IPS DF 6.9 (cell line): ENCODE measurements around the gene AGXT.

Experiments
- DNase-seq: peaks from one replicate; pipeline ENCODE4 v3.0.0-alpha.2; 2013; ENCODE audit warnings: low read depth, low spot score
- H3K27ac ChIP-seq: one replicate; pipeline ENCODE4 v1.5.1; 2013; ENCODE audit warnings: low read length, control low read depth
- H3K27me3 ChIP-seq: 2 replicates; pipeline ENCODE4 v1.6.1; 2013; ENCODE audit warnings: mild to moderate bottlenecking, low read length; ENCODE audit not compliant: control insufficient read depth, insufficient read depth
- H3K36me3 ChIP-seq: 2 replicates; pipeline ENCODE4 v1.6.1; 2013; ENCODE audit warnings: low read length; ENCODE audit not compliant: control insufficient read depth, insufficient read depth
- H3K4me1 ChIP-seq: 2 replicates; pipeline ENCODE4 v1.6.1; 2013; ENCODE audit warnings: low read length; ENCODE audit not compliant: control insufficient read depth, insufficient read depth
- H3K4me3 ChIP-seq: 2 replicates; pipeline ENCODE4 v1.5.1; 2013; ENCODE audit warnings: mild to moderate bottlenecking, low read length
- H3K9me3 ChIP-seq: 2 replicates; pipeline ENCODE4 v1.6.1; 2013; ENCODE audit warnings: low read length, inconsistent platforms; ENCODE audit not compliant: control insufficient read depth, insufficient read depth
- WGBS: extraction: QIAGEN DNeasy Blood & Tissue Kit; methylation state at CpG from one replicate; pipeline ENCODE4 v1.1.7; 2013; ENCODE audit warnings: mixed read lengths, missing lambda C conversion rate; ENCODE audit not compliant: insufficient read length, insufficient coverage; 5-methylcytosine and 5-hydroxymethylcytosine counted together

AGXT gene

DNA sequence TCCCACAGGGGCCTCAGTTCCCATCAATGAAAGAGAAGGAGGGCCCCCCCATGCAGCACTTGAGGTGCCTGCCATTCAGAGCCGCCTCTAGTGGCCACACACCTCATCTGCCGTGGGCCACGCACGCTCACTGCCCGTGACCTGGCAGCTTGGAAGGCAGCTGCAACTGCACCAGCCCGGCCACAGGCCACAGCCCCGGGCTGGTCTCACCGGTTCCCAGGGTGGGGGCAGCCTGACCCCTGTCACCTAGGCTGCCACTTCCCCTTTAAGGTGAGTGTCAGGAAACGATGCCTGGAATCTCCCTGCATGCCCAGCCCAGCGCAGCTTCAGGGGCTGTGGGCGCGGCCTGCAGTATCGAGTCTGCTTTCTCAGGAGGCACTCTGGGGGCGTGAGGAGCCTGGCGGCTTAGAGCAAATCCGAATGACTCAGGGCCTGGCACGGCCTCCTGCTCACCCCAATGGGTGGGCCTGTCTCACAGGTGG is 24.8 kb downstream of the AGXT start:
- no CpG with 5 or more reads among the region's 17 CpGs for WGBS
- H3K36me3 ChIP-seq, result no peaks in the 10 kb centered on the region; the same call in 1 of the 2 replicates
- H3K4me1 ChIP-seq, result no peaks in the 10 kb centered on the region
- H3K27me3 ChIP-seq, result no peaks in the 10 kb centered on the region
- H3K9me3 ChIP-seq, result no peaks in the 10 kb centered on the region
- H3K4me3 ChIP-seq, result no peak overlapping the region
- DNase-seq, result no peak
- no peak overlapping the region for H3K27ac ChIP-seq

DNA sequence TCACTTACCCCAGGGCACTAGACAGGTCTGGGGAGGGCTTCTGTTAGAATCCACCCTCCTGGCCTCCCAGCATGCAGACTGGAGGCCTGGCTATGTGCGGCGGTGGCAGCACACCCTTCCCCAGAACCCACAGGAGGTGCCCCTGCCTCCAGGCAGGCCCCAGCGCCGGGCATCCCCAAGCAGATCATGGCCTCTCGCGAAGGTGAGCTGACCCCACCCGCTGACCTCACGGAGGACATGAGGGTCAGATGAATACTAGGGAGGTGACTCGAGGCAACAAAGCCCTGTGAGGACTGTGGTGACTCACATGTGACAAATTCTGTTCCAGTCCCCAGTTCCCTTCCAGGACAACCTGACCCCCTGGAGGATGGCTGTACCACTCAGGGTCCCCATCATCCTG is 25.4 kb downstream of the AGXT start:
- no peak overlapping the region for H3K4me3 ChIP-seq
- H3K9me3 ChIP-seq, result no peaks in the 10 kb centered on the region
- DNase-seq, result no peak
- no peak overlapping the region for H3K27ac ChIP-seq
- no CpG with 5 or more reads among the region's 9 CpGs for WGBS
- H3K4me1 ChIP-seq, result no peaks in the 10 kb centered on the region
- H3K36me3 ChIP-seq, result no peaks in the 10 kb centered on the region; the same call in 1 of the 2 replicates
- no peaks in the 10 kb centered on the region for H3K27me3 ChIP-seq

DNA sequence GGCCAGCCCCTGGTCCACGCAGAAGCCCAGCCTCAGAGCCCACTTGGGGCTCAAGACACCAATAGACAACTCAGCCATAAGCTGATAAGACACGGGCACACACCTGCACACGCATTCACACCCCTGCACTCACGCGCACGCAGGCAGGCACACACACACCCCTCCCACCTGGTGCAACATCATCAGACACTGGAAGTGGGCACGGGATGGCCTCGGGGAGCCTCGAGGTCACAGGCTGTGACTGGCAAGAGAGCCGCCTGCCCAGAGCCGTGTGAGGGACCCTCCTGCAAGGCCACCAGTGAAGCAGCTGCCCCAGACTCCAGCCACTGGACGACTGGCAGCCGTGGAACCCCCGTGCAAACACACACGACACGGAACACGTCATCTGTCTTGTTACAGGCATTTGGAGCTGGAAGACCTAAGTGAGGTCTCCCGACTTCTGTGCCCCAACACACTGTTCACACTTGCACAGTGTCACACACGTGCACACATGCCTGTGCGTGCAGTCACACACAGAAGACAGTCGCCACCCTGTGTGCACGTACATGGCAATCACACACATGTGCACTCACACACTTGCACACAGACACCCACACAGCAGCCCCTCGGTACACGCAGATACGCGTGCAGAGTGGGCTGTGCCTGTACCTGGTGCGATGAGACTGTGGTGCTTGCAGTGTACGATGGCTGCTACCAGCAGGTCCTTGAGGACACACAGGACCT is 26.4 kb downstream of the AGXT start:
- Histone ChIP-seq H3K4me3 (no peak overlapping the region), H3K27ac (no peak overlapping the region), H3K36me3 (no peaks in the 10 kb centered on the region; the same call in 1 of the 2 replicates), H3K9me3 (no peaks in the 10 kb centered on the region), H3K27me3 (no peaks in the 10 kb centered on the region), H3K4me1 (no peaks in the 10 kb centered on the region)
- DNase-seq, result no peak
- WGBS, result no CpG with 5 or more reads among the region's 28 CpGs

DNA sequence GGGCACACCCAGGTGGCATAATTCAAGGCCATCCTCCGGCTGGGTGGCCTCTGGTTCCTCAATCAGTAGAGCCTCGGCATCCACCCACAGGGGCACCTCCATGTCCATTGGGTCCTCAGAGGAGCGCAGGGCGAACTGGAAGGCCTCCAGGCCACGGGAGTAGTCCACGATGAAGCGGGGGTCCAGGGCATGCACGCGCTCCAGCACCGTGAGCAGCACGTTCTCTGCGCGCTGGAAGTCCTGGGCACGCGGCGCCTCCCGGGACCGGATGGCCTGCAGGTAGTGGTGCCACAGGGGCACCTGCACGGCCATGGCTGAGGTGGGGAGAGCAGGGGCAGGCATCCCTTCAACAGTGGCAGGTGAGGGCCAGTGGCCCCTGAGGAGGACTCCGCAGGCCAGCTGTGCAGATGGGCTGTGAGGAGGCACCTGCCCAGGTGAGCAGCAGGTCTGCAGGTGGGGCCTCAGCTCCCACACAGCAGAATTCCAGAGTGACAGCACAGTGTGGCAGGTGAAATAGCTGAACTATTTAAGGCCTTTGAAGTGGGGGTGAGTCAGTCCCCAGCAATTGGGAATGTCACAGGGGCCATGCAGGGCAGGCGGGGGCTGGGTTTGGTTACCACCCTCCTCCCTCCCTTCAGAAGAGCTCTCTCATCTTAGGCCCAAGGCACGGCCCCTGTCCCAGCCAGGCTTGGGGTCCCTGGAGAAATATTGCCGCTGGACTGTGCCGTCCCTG is 27.2 kb downstream of the AGXT start, which contains the start of gene MAB21L4:
Gene MAB21L4 (minus strand): TSS at position 501 of the 733 bp plus-strand sequence. CDS start 159 bp downstream, at position 342.
- DNase-seq, result no peak
- Histone ChIP-seq H3K9me3 (no peaks in the 10 kb centered on the region), H3K27ac (no peak within 1 kb of the TSS), H3K4me1 (no peaks in the 10 kb centered on the region), H3K27me3 (no peaks in the 10 kb centered on the region), H3K36me3 (no peaks in the 10 kb centered on the region; the same call in 1 of the 2 replicates), H3K4me3 (no peak within 1 kb of the TSS)
- WGBS, result no CpG with 5 or more reads among the region's 24 CpGs

DNA sequence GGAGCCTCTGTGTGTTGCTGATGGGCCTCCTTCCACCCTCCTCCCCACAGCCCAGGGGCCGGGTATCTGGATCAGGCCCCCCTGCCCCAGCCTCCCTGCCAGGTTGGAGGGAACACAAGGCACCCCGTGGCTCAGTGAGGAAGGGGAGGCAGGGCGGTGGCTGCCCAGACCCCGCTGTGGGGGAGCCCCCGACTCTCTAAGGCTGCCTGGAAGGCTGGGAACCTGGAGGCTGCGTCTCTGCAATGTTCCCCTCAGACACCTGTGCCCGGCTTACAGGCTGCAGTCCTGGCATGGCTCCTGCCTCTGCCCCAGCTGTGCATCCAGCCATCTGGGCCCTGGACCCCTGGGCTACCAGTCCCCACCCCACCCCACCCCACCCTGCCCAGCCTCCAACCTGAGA is 27.8 kb downstream of the AGXT start:
- no peaks in the 10 kb centered on the region; the same call in 1 of the 2 replicates for H3K36me3 ChIP-seq
- H3K4me1 ChIP-seq, result no peaks in the 10 kb centered on the region
- no CpG with 5 or more reads among the region's 7 CpGs for WGBS
- no peaks in the 10 kb centered on the region for H3K9me3 ChIP-seq
- no peak for DNase-seq
- H3K4me3 ChIP-seq, result no peak overlapping the region
- no peaks in the 10 kb centered on the region for H3K27me3 ChIP-seq
- H3K27ac ChIP-seq, result no peak overlapping the region

DNA sequence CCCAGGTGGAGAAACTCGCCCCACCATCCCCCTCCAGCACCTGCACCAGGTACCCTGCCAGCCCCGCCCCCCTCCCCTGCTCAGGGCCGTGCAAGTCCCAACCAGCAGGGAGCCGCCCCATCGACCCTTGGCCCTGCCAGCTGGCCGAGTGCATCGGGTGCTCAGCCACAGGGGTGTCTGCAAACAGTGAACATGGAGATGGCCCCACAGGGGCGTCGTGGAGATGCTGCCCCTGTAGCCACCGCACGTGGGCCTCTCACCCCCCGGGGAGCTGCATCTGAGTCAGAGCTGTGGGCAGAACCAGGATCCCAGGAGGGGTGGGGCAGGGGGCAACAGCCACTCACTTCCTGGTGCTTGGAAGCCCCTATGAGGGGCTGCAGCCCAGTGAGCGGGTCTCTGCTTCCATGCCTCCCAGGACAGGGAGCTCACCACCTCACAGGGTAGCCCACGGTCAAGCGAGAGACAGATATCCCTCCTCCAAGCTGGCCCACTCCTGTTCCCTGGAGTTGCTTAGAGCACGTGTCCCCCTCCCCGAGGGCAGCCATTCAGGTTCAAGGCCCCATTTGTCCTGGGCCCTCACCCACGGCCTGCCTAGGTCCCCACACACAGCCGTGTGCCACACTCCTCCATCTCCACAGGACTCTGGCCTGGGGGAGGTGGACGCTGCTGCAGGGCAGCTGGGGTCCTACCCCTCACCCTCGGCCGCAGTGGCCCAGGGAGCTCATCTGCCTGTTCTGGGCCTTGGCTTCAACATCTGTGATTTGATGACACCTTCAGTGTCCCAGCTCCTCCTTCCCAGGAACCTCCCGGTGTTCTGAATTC is 28.5 kb downstream of the AGXT start:
- WGBS, result no CpG with 5 or more reads among the region's 23 CpGs

DNA sequence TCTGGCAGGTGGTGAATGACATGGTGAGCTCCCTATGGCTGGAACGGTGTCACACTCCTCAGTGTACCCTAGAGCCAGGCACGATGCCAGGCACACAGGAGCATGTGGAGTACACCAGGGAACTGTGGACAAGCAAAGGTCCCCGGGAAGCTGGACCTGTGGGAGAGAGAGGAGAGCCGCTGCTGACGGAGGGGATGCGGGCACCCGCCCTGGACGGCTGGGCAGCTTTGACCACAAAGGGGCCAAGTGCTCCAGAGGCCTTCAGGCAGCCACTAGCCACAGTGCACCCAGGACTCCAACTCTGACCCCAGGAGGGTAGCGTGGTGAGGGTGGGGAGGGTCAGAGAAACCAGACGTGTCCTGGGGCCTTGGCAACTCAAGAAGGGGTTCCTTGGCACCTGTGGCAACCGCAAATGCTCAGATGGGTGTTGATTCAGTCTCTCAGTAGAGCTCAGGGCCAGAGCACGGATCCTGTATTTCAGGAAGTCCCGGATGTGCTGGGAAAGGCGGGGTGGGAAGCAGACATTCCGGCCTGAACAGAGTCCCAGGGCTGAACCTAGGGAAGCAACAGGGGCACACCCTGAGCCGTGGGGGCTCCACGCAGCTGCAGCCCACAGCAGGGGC is 29.6 kb downstream of the AGXT start:
- no peak overlapping the region for H3K27ac ChIP-seq
- no peaks in the 10 kb centered on the region for H3K9me3 ChIP-seq
- no peaks in the 10 kb centered on the region for H3K27me3 ChIP-seq
- no peak overlapping the region for H3K4me3 ChIP-seq
- no peaks in the 10 kb centered on the region for H3K36me3 ChIP-seq
- DNase-seq, result no peak
- no peaks in the 10 kb centered on the region for H3K4me1 ChIP-seq
- no CpG with 5 or more reads among the region's 17 CpGs for WGBS

More for the DNA sequence above, 28.5 kb downstream of the AGXT start:
- Histone ChIP-seq H3K4me1 (no peaks in the 10 kb centered on the region), H3K9me3 (no peaks in the 10 kb centered on the region), H3K36me3 (no peaks in the 10 kb centered on the region), H3K27me3 (no peaks in the 10 kb centered on the region), H3K4me3 (no peak overlapping the region), H3K27ac (no peak overlapping the region)
- no peak for DNase-seq

DNA sequence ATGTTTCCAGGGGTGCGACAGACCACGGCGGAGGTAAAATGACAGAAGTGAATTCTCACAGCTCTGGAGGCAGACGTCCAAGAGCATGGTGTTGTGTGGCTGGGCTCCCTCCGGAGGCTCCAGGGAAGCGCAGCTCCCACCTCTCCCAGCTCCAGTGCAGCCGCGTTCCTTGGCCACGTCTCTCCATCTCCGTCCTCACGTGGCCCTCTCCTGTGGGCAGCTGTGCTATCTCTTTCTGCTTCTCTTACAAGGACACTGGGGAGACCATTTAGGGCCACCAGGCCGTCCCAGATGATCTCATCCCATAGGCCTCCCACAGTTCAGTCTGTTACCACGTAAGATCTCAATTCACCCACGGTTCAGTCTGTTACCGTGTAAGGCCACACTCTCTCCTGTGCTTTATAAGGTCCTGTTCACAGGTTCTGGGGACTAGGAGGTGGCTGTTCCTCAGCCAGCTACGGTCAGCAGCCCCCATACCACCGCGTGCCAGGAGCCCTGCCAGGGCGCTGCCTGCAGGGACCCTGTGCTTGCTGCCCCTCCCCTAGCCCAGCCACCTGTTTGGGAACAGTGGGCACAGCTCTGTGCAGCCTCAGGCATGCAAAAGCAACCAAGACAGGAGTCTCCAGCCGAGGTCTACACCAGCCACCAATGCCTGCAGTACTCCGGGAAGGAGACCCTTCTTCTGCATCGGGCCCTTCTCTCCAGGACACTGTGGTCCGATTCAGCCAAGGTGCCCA is 30.3 kb downstream of the AGXT start:
- Histone ChIP-seq H3K4me3 (no peak overlapping the region), H3K4me1 (no peaks in the 10 kb centered on the region), H3K27me3 (no peaks in the 10 kb centered on the region), H3K36me3 (no peaks in the 10 kb centered on the region), H3K9me3 (no peaks in the 10 kb centered on the region), H3K27ac (no peak overlapping the region)
- no CpG with 5 or more reads among the region's 23 CpGs for WGBS
- DNase-seq, result no peak

DNA sequence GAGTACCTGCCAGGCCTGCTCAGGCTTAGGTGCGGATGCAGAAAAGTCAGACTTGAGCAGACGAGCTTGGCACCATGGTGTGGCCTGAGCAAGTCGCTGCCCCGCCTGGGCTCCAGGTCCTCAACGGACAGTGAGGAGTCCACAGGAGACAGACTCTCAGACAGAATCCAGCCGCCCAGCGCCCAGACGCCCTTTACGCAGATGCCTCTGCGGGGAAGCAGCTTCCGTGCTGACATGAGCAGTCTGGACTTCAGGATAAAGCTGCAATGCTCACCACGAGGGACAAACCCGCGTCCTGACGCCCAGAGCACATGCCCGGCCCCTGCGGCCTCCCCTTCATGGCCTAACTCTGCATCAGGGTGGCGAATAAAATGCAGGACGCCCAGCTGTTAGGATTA is 30.8 kb downstream of the AGXT start:
- WGBS, result no CpG with 5 or more reads among the region's 19 CpGs
- no peaks in the 10 kb centered on the region for H3K36me3 ChIP-seq
- no peak overlapping the region for H3K27ac ChIP-seq
- no peak overlapping the region for H3K4me3 ChIP-seq
- no peaks in the 10 kb centered on the region for H3K4me1 ChIP-seq
- no peaks in the 10 kb centered on the region for H3K9me3 ChIP-seq
- no peak for DNase-seq
- no peaks in the 10 kb centered on the region for H3K27me3 ChIP-seq
